GM12878 (cell line): ENCODE measurements around the gene ARTN. TPM values are rescaled to one million over a fixed set of nuclear protein-coding genes. Genes with fewer than 3 reads are reported as not detected.

ENCODE experiments used
- ATAC-seq: fragments of 200-7000 bp; cut with Tn5 transposase; 3 replicates; pipeline ENCODE4 v1.9.1; 2020; ENCODE audit warnings: mild to moderate bottlenecking, moderate library complexity
- BruUV-seq: library from RNA; stranded (reverse); fragments of 400-500 nt; replicated peaks from 2 replicates; lab custom pipeline; 2021; lab: Mats Ljungman, UMichigan
- CTCF ChIA-PET: fragments of 300-600 bp; sonication (Branson Sonifier 250); formaldehyde crosslinking; extraction: SDS; loops from one replicate; lab custom pipeline; 2021; ENCODE audit warnings: inconsistent platforms; lab: Yijun Ruan, JAX
- POLR2A ChIA-PET: fragments of 350-600 bp; formaldehyde crosslinking; extraction: SDS; loops from one replicate; lab custom pipeline; 2021; ENCODE audit warnings: inconsistent platforms; lab: Charles Lee
- RAD21 ChIA-PET: fragments of 300-600 bp; sonication (Branson Sonifier 250); formaldehyde crosslinking; loops from one replicate; lab custom pipeline; 2023; ENCODE audit warnings: antibody characterized with exemption; ENCODE audit not compliant: unreplicated experiment; lab: Charles Lee
- SMC1A ChIA-PET: fragments of 300-600 bp; sonication (Branson Sonifier 250); formaldehyde crosslinking; loops from one replicate; lab custom pipeline; 2023; ENCODE audit not compliant: unreplicated experiment, uncharacterized antibody; lab: Charles Lee
- DNase-seq: peaks from one replicate; pipeline ENCODE4 v3.0.0-alpha.2; 2011; ENCODE audit warnings: low read depth, low spot score
- FAIRE-seq: peaks from 3 replicates; lab custom pipeline; 2011; peaks lifted over from hg19 to GRCh38; lab: Jason Lieb, UNC
- H2AFZ ChIP-seq: 2 replicates; pipeline ENCODE4 v1.6.0; 2011; ENCODE audit warnings: low read depth, low read length, control low read depth; ENCODE audit not compliant: control insufficient read depth
- H3K27ac ChIP-seq: 2 replicates; pipeline ENCODE4 v1.5.1; 2011; ENCODE audit warnings: control low read depth; ENCODE audit not compliant: control insufficient read depth, insufficient read depth
- H3K27me3 ChIP-seq, 2 experiments: replicated peaks in 1 of 2; 2 replicates each; pipeline versions ENCODE4 v1.6.0 to v1.6.1; 2011; ENCODE audit warnings: low read length in 1 of 2; ENCODE audit not compliant: control insufficient read depth in 2 of 2, insufficient read depth in 2 of 2
- H3K36me3 ChIP-seq, 2 experiments: 2 replicates each; pipeline ENCODE4 v1.5.1; 2011; ENCODE audit warnings: low read length in 1 of 2; ENCODE audit not compliant: control insufficient read depth in 2 of 2, insufficient read depth in 2 of 2
- H3K4me1 ChIP-seq: 2 replicates; pipeline ENCODE4 v1.6.1; 2011; ENCODE audit warnings: mild to moderate bottlenecking, low read length, moderate library complexity, mixed read lengths; ENCODE audit not compliant: control insufficient read depth, insufficient read depth
- H3K4me2 ChIP-seq: 2 replicates; pipeline ENCODE4 v1.6.0; 2011; ENCODE audit warnings: control low read depth; ENCODE audit not compliant: control insufficient read depth, insufficient read depth
- H3K4me3 ChIP-seq: fragments of 200-600 bp; sonication (generic); 2 replicates; pipeline ENCODE4 v1.5.1; 2016
- H3K79me2 ChIP-seq: 2 replicates; pipeline ENCODE4 v1.6.0; 2011; ENCODE audit warnings: low read length; ENCODE audit not compliant: control insufficient read depth, insufficient read depth
- H3K9ac ChIP-seq: 2 replicates; pipeline ENCODE4 v1.8.0; 2011; ENCODE audit warnings: low read length, control low read depth, mixed read lengths; ENCODE audit not compliant: control insufficient read depth, insufficient read depth
- H3K9me3 ChIP-seq: replicated peaks from 3 replicates; pipeline ENCODE4 v1.5.1; 2011; ENCODE audit warnings: mild to moderate bottlenecking, low read length; ENCODE audit not compliant: control insufficient read depth, insufficient read depth
- H4K20me1 ChIP-seq: 2 replicates; pipeline ENCODE4 v1.6.0; 2011; ENCODE audit not compliant: control insufficient read depth, insufficient read depth
- ETV6 ChIP-seq, 2 experiments: fragments of 450-650 bp in 1 of 2; IDR thresholded peaks in 1 of 2; conservative IDR thresholded peaks in 1 of 2; 2 replicates each; pipeline ENCODE4 v1.6.1; 2014; ENCODE audit warnings: antibody characterized with exemption in 1 of 2, borderline replicate concordance in 1 of 2, low read depth in 1 of 2, mild to moderate bottlenecking in 1 of 2, moderate library complexity in 1 of 2
- KAT2A ChIP-seq: conservative IDR thresholded peaks from 2 replicates; pipeline ENCODE4 v1.6.1; 2011; ENCODE audit warnings: low read depth, low read length; ENCODE audit not compliant: control insufficient read depth
- KDM1A ChIP-seq: fragments of 200-600 bp; sonication (generic); IDR thresholded peaks from 2 replicates; pipeline ENCODE4 v1.6.1; 2016; ENCODE audit warnings: borderline replicate concordance
- KLF5 ChIP-seq: fragments of 450-650 bp; IDR thresholded peaks from 2 replicates; pipeline ENCODE4 v1.6.1; 2014; ENCODE audit warnings: mild to moderate bottlenecking; ENCODE audit not compliant: partially characterized antibody
- MEF2A ChIP-seq: IDR thresholded peaks from 2 replicates; pipeline ENCODE4 v1.6.1; 2011; ENCODE audit warnings: low read depth, mild to moderate bottlenecking, low read length, moderate library complexity; ENCODE audit not compliant: insufficient read depth
- NRF1 ChIP-seq: conservative IDR thresholded peaks from 2 replicates; pipeline ENCODE4 v1.6.1; 2011; ENCODE audit warnings: mild to moderate bottlenecking, low read depth, low read length, improper control_type of control experiment
- SUPT20H ChIP-seq: IDR thresholded peaks from 2 replicates; pipeline ENCODE4 v1.6.1; 2011; ENCODE audit warnings: low read depth, mild to moderate bottlenecking, low read length, moderate library complexity, borderline replicate concordance; ENCODE audit not compliant: control insufficient read depth
- ZNF384 ChIP-seq: IDR thresholded peaks from 2 replicates; pipeline ENCODE4 v1.6.1; 2012; ENCODE audit warnings: low read depth, mild to moderate bottlenecking, low read length, improper control_type of control experiment, borderline replicate concordance
- WGBS: methylation state at CpG from one replicate; pipeline ENCODE4 v1.1.6; 2016; ENCODE audit warnings: low lambda C conversion rate; ENCODE audit not compliant: insufficient replicate concordance, insufficient coverage; ENCODE audit errors: missing lambda C conversion rate; 5-methylcytosine and 5-hydroxymethylcytosine counted together
- in situ Hi-C: fragments of 300-500 bp; cut with MboI; formaldehyde crosslinking; loops from 9 replicates; pipeline ENCODE4 v1.14.3; 2018; ENCODE audit warnings: mixed read lengths
- intact Hi-C: fragments of 100-400 bp; cut with micrococcal nuclease; formaldehyde crosslinking; loops from one replicate; pipeline ENCODE4 v1.14.2; 2022; ENCODE audit not compliant: unreplicated experiment
- polyA plus RNA-seq, 11 experiments: library from polyadenylated mRNA; depleted of rRNA in 4 of 11; unstranded in 6 of 11; stranded (reverse) in 5 of 11; fragments of >200 nt; fragmentation: Nextera tagmentation in 4 of 11; fragmentation: Illumina TruSeq in 1 of 11; extraction: Ambion mirVana in 4 of 11; extraction: Trizol in 1 of 11; gene quantifications; 1 replicate in 1 of 11; 2 replicates in 10 of 11; pipeline versions ENCODE4 v1.2.1 to v1.2.3, GENCODE V29; 2011 to 2016; ENCODE audit warnings: inconsistent platforms in 2 of 11, missing spikeins in 2 of 11, low read depth in 1 of 11
- total RNA-seq, 4 experiments: library from RNA; depleted of rRNA in 3 of 4; stranded (reverse); fragments of >200 nt in 3 of 4; fragmentation: Illumina TruSeq in 1 of 4; extraction: Trizol in 1 of 4; gene quantifications; 2 replicates each; pipeline versions ENCODE4 v1.2.1 to v1.2.3, GENCODE V29; 2013 to 2021

Gene ARTN
- total and polyA plus RNA-seq, 10 of the 15 experiments (the other 5 are each of a cell fraction or from before 2014, with no cell fraction given): 0.06 to 2.1 (median 0.34) TPM; not detected in 1

- no peak overlapping the region for H3K9ac ChIP-seq
- H3K27me3 ChIP-seq: no peaks in the 10 kb centered on the region
- FAIRE-seq (no peak), DNase-seq (no peak), ATAC-seq (no peak)
- H3K4me2 ChIP-seq: no peak overlapping the region
- intact Hi-C loops (no loop called here), in situ Hi-C loops (loop anchor here (5.0 kb wide), 1 partner anchor 411 kb away; no protein-coding TSS in a partner anchor)
- peaks cover 6% of the 10 kb centered on the region for H3K4me1 ChIP-seq
- no peak overlapping the region for H2AFZ ChIP-seq
- TF ChIP-seq NRF1: no peak
- TF ChIP-seq KLF5: no peak
- TF ChIP-seq ETV6 (conservative IDR thresholded peaks at IDR 0.05 in 1 of 2, IDR thresholded peaks at IDR 0.05 in 1 of 2; ENCODE audit: borderline replicate concordance in 1 of 2, low read depth in 1 of 2): no peak
- TF ChIP-seq ZNF384: no peak
- no peak for TF ChIP-seq KDM1A
- TF ChIP-seq MEF2A: no peak
- no peak for TF ChIP-seq SUPT20H
- TF ChIP-seq KAT2A: no peak
- H4K20me1 ChIP-seq: no peaks in the 10 kb centered on the region
- H3K4me3 ChIP-seq: no peak overlapping the region
- CTCF ChIA-PET: interaction anchor here (19.3 kb wide), 1 partner anchor 175 kb away, joined by 1117 read pairs; no protein-coding TSS in a partner anchor
- H3K36me3 ChIP-seq: no peaks in the 10 kb centered on the region
- WGBS: 65% methylated on average over 10 of the region's 10 CpGs
- no TSS peak for BruUV-seq
- H3K79me2 ChIP-seq: no peaks in the 10 kb centered on the region
- POLR2A ChIA-PET: no interaction called here
- no peaks in the 10 kb centered on the region for H3K9me3 ChIP-seq
- no peak overlapping the region for H3K27ac ChIP-seq
- SMC1A ChIA-PET: interaction anchor here (8.7 kb wide), 1 partner anchor 172 kb away, joined by 481 read pairs; no protein-coding TSS in a partner anchor
- RAD21 ChIA-PET: interaction anchor here (13.3 kb wide), 1 partner anchor 172 kb away, joined by 587 read pairs; no protein-coding TSS in a partner anchor
Observed at GRCh38 chr1:43938383-43938782, 4.8 kb downstream of the ARTN start.
